Superior temporal gyrus (tissue), 1 donor: ENCODE results near the gene RILPL2.
A peak's percentile ranks its signal among the peaks of the same experiment; 100 is the strongest.
"Not testable (repeated sequence)": the region's sequence is repeated elsewhere in the genome, so short reads cannot be mapped to it uniquely, and the experiment has no call there.

Experiments
- DNase-seq: peaks from one replicate; pipeline ENCODE4 v3.0.0-alpha.2; 2016; ENCODE audit errors: extremely low spot score

The RILPL2 gene

DNA sequence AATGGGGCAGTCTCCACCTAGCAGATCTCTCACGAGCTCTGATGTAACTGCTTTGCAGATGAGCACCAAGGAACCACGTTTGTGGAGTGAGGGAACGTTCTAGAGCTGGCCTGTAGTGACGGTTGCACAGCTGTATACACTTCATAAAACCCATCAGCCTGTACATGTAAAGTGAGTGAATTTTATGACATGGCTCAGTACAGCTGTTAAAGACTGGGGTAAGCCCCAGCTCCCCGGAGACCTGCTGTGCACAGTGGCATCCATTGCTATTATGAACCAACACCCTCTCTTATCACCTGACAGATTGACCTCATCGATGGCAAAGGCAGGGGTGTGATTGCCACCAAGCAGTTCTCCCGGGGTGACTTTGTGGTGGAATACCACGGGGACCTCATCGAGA, 31.9 kb downstream of the RILPL2 start:
- DNase-seq = no peak

DNA sequence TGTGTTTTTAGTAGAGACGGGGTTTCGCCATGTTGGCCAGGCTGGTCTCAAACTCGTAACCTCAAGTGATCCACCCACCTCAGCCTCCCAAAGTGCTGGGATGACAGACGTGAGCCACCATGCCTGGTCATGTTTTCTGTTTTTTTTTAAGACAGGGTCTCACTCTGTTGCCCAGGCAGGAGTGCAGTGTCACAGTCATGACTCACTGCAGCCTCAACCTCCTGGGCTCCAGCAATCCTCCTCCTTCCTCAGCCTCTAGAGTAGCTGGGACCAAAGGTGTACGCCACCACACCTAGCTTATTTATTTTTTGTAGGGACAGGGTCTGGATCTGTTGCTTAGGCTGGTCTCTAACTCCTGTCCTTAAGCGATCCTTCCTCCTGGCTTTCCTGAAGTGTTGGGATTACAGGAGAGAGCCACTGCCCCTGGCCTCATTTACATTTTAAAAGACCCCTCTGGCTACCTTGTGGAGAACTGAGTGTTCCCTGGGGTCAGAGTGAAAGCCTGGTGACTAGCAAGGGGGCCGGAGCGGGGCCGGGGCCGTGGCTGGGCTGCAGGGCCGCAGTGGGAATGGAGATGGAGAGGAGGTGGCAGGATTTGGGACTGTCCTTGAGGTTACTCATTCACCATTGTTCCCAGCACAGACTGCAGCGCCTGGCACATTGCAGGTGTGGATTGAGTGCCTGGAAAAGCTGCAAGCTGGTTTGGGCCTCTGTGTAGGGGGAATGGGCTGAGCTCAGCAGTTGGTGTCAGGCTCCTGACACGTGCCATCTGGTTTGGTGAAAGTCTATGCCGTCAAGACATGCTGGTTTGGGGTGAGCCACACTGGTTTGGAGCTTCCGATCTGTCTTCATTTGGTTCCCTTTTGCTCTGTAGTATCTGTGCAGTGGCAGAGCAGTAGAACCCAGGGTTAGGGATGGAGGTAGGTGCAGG, 34.5 kb downstream of the RILPL2 start:
- no peak for DNase-seq

DNA sequence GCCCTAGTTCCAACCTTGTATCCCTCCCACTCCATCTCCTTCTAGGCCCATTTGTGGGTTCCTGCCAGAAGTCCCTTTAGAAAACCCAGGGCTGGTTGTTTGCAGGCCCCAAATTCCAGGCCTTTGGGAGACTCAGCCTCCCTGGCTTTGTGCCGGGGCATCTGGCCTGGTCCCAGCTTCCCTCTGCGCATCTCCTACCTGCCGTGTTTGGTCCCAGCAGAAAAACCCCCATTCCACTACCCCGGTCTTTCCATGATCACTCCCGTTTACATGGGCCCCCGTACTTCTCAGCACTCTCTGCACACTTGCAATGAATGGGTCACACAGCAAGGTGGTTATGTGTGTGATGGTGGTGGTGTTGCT, 37.2 kb downstream of the RILPL2 start:
- DNase-seq = no peak

DNA sequence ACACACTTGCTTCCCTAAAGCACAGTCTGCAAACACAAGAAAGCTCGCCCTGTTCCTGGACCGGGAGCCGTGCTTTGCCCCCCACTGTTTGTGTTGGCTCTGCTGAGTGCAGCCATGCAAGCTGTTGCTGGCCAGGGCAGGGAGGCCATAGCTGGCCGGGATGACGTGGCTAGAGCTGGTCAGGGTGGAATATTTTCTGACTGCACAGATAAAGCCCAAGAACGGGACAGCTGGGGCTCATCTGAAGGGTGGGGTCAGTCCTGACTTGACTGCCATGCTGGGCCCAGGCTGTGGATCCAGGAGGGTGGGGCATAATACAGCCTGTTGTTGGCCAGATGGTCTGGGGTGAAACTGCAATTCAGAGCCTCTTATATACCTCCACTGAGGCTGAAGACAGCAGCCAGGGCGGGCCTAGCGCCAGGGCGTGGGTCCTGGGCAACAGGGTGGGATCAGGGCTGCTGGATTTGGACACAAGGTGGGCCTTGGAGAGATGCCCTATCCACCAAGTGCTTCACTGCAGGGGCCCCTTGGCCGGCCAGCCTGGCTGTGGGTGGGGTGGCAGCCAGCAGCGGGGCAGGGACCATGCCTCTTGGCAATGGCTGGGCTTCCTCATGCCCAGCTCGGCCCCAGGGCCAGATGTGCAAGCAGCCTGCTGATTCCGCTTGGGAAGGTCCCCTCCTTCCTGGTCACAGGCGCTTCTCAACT, 37.8 kb downstream of the RILPL2 start:
- DNase-seq = peak; percentile 40

DNA sequence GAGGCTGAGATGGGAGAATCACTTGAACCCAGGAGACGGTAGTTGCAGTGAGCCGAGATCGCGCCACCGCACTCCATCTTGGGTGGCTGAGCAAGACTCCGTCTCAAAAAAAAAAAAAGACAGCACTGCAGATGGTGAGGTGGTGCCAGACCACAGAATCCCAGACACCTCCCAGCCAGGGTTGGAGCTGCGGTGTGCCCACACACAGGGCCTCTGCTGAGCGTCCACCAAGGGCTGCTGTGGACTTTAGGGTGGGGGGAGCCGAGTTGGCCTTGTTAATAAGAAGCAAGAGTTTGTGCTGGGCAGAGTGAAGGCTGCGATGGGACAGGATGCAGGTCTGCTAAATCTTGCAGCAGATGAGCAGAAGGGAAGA, 38.3 kb downstream of the RILPL2 start:
- DNase-seq = no peak

DNA sequence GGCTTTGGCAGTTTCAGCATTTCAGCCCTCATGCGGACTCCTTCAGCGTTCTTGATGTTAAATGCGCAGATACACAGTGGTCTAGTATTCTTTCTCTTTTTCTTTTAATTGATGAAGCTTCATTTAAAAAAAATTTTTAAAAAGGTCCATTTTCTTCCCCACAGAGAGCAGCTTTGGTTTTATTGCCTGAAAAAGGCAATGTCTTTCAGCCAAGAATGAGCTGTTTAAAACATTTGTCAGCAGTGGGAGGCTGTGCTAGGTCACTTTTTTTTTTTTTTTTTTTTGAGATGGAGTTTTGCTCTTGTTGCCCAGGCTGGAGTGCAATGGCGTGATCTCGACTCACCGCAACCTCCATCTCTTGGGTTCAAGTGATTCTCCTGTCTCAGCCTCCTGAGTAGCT, 39.1 kb downstream of the RILPL2 start:
- peak; percentile 52 for DNase-seq

DNA sequence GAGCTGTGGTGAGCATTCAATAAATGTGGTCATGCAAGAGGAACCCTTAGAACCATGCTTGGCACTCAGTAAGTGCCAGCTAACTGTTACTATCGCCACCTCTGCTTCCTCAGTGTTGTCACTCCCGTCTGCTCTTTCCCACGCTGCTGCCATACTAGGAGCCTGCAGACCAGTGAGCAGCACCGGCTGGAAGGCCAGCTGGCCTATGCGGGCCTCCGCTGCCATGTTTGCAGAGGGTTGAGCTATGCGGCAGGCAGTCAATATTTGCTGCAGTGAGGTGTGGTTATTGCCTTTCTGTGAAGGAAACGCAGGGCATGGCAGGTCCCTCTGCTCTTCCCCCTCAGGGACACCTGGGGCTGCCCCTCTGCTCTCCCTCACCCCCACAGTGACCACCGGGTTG, 39.5 kb downstream of the RILPL2 start:
- DNase-seq = no peak

DNA sequence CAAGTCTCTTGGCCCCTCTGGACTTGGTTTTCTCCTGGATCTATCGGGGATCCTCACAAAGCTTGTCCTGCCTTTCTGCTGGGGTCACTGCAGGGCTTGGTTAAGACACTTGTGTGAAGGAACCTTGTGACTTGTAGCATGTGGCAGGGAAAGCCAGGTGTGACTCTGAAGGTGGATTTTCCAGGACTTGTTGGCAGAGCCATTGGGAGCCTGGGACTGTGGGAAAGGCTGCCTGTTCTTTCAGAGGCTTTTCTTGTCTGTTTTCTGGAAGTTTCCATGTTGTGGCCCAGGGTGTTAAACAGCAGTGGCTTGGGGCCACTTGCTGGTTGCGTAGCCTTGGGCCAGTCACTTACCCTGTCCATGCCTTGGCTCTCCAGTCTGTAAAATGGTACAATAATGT, 39.9 kb downstream of the RILPL2 start:
- no peak for DNase-seq

DNA sequence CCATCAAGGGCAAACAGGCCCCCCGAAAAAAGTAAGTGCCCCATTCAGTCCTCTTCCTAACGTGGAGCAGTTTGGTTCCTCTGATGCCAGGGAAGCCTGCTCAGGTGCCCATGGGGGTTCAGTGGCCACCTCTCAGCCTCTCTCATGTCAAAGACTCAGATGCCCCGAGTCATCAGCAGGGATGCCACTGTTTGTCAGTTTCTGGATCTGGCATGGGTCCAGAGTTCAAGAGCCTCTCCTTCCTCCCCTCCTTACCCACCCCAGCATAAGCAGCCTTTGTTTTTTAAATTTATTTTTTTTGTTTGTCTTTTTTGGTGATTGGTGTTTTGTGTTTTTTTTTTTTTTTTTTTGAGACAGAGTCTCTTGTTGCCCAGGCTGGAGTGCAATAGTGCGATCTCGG, 41.2 kb downstream of the RILPL2 start:
- no peak for DNase-seq

DNA sequence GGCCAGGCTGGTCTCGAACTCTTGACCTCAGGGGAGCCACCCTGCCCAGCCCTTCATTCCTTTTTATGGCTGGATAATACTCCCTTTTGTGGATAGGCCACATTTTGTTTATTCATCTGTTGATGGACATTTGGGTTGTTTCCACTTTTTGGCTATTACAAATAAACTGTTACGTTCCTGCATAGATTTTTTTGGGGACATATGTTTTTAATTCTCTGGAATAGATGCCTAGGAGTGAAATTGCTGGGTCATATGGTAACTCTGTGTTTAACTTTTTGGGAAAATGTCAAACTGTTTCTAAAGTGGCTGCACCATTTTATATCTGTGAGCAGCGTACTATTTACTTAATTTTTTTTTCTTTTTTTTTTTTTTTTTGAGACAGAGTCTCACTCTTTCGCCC, 42.7 kb downstream of the RILPL2 start:
- DNase-seq = no peak

DNA sequence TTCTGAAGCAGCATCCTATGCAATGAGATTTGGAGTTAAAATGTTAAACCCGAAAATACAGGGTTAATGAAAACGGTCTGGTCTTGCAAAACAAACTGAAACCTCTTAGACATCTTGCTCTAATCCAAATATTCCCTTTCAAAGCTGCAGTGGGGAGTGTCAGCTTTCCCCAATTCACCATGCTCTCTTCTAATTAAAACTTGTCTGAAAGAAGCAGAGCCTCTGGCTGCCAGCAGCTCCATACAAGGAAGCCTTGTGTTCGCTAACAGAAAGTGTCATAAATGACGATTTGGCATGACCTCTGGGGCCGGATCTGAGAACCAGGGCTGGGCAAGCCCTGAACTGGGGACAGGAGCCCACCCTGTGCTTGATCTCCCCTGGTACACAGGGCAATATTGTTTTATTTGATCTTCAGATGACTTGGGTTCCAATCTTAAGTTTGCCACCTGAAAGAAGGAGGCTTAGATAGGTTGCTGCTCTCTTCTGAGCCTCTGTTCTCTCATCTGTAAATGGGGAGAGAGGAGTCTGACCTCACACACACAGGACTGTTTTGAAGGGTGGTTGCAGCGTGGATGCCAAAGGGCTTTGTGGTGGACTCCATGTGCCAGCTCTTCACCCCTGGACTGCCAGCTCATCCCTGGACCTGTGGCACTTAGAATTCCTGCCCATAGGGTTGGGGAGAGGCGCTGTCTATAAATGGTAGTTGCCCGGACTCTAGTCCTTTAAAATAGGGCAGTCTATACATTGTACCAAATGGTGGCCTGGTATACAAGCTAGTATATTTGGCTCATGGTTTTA, 44.7 kb downstream of the RILPL2 start:
- DNase-seq = peak; percentile 57

DNA sequence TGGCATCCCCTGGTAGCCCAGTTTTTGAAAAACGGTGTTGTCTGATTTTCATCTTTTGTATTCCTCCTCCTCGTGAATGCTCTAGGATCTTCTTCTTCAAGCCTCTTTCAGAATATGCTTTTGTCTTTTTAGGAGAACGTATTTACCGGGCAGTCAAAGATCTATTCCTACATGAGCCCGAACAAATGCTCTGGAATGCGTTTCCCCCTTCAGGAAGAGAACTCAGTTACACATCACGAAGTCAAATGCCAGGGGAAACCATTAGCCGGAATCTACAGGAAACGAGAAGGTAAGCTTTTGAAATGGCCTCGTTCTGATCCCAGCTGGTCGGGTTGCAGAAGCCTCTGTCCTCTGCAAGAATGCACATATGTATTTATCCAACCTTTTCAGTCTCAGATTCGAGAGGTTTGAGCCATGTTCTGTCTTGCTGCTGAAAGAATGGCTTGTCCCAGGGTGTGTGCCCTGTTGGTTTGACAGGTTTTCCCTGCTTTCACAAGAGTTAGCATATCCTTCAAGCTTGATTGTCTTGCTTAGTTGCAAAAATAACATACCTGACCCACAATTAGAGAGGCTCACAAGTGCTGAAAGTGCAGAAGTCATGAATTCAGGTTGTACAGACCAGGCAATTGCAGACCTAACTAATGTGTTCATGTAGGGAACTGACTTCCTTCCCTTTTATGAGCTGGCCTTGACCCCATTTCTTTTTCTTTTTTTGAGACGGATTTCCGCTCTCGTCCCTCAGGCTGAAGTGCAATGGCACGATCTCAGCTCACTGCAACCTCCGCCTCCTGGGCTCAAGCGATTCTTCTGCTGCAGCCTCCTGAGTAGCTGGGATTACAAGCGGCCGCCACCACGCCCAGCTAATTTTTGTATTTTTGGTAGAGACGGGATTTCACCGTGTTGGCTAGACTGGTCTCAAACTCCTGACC, 45.7 kb downstream of the RILPL2 start:
- DNase-seq = peak; percentile 54

DNA sequence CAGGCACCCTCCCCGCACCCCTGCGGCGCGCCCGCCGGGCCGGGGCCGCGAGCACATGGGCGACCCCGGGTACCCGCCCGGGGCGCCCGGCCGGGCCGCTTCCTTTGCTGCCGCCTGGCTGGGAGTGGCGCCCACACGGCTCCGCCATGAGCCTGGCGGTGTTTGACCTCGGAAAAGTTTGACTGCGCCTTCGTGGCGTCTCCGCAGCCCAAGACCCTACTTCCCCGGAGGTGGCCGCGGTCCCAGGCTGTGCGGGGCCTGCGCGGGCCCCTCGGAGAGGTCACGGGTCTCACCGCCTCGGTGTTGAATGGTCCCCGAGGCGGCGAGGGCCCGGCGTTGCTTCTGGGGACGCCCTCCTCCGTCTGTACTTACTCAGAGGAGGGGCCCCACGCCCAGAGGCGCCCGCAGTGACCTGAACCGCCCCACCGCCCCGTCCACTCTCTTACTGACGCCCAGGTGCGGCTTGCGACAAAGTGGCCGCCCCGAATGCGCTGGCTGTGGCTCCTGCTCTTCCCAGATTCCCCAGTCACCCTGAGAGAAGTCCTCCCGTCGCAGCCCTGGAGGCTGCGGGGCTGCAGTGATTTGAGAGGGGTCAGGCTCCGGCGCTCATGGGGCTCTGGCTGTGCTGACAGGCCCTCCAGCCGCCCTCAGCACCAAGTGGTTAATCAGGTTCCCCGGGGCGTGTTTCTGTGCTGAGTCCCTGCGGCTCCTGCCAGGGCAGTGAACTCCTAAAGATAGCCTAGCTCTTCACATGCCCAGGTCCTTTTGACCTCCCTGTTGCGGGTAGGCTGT, 46.7 kb downstream of the RILPL2 start:
- no peak for DNase-seq

DNA sequence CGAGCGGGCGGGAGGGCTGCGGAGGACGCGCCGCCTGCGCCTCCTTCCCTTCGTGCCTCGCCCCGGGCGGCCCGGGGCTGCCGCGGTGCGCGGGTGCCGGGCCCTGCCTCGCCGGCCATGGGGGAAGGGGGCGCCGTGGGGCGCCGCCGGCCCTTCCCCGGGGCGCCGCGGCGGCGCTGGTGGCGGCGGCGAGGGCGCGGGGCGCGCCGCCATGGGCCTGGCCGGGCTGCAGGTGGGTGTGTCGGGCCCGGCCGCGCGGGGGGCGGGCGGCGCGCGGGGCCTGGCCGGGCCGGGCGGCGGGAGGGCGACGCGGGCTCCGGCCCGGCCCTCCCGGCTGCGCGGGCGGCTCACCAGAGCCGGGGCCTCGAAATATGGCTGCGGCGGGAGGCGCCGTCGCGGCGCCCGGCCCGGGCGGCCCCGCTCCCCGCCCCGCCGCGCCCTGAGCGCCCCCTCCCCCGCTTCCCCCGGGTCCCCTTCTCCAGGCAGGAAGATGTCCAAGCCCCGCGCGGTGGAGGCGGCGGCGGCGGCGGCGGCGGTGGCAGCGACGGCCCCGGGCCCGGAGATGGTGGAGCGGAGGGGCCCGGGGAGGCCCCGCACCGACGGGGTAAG, 47.4 kb downstream of the RILPL2 start:
- no peak for DNase-seq

DNA sequence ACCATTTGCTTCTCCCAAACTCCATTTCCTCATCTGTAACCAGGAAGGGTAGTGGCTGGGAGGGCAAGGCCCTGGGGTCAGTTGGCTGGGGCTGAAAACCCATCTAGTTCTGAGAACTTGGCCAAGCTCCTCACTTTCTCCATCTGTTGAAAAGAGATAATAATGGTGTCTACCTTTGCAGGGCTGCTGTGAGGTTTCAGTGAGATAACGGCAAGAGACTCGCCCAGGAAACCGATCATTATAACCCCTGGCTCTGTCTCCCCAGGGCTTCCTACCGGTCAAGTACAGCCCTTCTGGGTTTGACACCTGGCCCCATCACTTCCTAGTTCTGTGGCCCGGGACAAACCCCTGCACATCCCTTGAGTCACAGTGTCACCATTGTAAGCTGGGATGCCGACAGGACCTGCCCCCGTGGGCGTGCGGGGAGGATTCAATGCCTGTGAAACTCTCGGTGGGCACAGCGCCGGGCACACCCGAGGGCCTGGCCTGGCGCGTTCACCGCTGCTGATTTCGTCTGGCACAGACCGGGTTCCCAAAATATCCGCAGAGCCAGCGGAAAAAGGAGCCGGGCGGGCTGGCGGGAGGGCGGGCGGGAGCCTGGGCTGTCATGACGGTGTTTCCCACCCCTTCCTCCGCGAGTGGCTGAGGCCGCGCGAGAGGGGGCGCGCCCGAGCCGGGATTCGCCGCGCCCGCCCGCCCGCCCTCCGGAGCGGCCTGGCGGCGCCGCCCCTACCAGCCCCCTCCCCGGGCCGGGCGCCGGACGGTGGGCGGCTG, 48.1 kb downstream of the RILPL2 start:
- peak; percentile 78 for DNase-seq

DNA sequence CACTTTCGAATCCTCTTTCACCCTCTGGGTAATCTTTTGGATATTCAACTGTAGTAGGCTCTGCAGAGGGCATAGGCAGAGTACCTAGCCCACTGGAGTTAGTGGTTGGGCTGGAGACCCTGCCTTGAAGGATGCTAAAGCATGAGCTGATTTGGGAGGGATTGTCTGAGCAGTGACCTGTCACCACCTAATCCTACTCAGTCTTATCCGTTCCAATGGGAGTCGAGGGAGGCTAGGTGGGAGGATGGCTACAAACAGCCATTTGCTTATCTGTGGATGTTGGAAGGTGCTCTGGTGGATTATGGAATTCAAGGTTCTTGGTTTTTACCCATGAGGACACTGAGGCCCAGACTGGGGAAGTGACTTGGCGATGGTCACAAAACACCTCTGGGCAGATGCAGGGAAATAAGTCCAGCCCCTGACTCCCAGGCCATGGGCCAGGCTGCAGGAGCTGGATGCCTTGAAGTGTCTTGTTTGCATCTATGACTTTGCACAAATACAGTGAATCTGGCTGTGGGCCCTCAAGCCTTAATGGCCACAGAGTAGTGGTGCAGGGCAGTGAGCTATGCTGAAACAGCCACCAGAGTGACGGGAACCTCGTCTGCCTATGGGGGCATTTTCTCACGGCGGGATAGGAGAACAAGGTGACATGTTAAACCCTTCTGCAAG, 48.8 kb downstream of the RILPL2 start:
- no peak for DNase-seq

DNA sequence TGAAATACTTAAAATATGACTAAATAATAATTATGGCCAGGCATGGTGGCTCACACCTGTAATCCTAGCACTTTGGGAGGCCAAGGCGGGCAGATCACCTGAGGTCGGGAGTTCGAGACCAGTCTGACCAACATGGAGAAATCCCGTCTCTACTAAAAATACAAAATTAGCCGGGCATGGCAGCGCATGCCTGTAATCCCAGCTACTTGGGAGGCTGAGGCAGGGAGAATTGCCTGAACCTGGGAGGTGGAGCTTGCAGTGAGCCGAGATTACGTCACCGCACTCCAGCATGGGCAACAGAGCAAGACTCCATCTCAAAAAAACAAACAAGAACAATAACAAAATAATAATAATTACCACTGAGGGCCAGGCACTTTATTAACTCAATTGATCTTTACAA, 50.9 kb downstream of the RILPL2 start:
- not testable (repeated sequence) for DNase-seq

DNA sequence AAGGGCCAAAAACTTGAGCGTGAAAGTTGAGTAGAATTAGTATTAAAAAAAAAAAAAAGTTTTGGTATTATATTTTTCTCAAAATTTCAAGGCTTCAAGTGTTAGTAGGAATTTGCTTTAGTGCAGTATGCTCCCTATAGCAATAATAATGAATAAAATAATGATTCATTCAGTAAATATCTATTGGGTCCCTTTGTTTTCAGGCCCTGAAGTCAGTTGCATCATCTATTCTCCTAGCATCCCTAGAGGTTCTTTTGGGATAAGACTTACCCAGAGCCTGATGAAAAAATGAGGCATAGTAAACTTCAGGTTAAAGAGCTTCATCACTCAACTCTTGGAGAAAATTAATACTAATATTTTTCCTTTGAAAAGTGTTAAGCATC, 51.5 kb downstream of the RILPL2 start:
- no peak for DNase-seq
